DND-41 (cell line): Measurements from ENCODE around the gene U2AF1L4.

Experiments used
- ATAC-seq: fragments of 200-7000 bp; cut with Tn5 transposase; 3 replicates; pipeline ENCODE4 v1.9.1; 2021; ENCODE audit warnings: low read depth; ENCODE audit not compliant: insufficient read depth
- DNase-seq: peaks from one replicate; pipeline ENCODE4 v3.0.0-alpha.2; 2020
- H2AFZ ChIP-seq: 2 replicates; pipeline ENCODE4 v1.6.0; 2012; ENCODE audit warnings: low read depth, low read length
- H3K27ac ChIP-seq: 2 replicates; pipeline ENCODE4 v1.5.1; 2012; ENCODE audit warnings: low read length, inconsistent platforms
- H3K27me3 ChIP-seq: fragments of 200-600 bp; sonication (generic); 2 replicates; pipeline ENCODE4 v1.6.0; 2012; ENCODE audit warnings: low read length, mild to moderate bottlenecking, inconsistent platforms; ENCODE audit not compliant: insufficient read depth, poor library complexity
- H3K36me3 ChIP-seq: 2 replicates; pipeline ENCODE4 v1.5.1; 2012; ENCODE audit warnings: low read length, inconsistent platforms; ENCODE audit not compliant: insufficient read depth
- H3K4me1 ChIP-seq: 2 replicates; pipeline ENCODE4 v1.5.1; 2012; ENCODE audit warnings: mild to moderate bottlenecking, low read length; ENCODE audit not compliant: insufficient read depth
- H3K4me2 ChIP-seq: 2 replicates; pipeline ENCODE4 v1.6.0; 2012; ENCODE audit warnings: mild to moderate bottlenecking, moderate library complexity, low read length, inconsistent platforms; ENCODE audit not compliant: insufficient read depth
- H3K4me3 ChIP-seq, 2 experiments: fragments of 200-600 bp in 1 of 2; shearing (Covaris generic) in 1 of 2; 2 replicates each; pipeline ENCODE4 v1.5.1; 2012 to 2016; ENCODE audit warnings: inconsistent platforms in 2 of 2, low read length in 2 of 2, mild to moderate bottlenecking in 2 of 2, low read depth in 1 of 2, moderate library complexity in 1 of 2
- H3K79me2 ChIP-seq: 2 replicates; pipeline ENCODE4 v1.6.0; 2012; ENCODE audit warnings: low read length, inconsistent platforms; ENCODE audit not compliant: insufficient read depth
- H3K9ac ChIP-seq: 2 replicates; pipeline ENCODE4 v1.6.0; 2012; ENCODE audit warnings: low read depth, mild to moderate bottlenecking, inconsistent platforms, low read length, moderate library complexity
- H3K9me3 ChIP-seq: 2 replicates; pipeline ENCODE4 v1.5.1; 2012; ENCODE audit warnings: low read length, moderate library complexity, mild to moderate bottlenecking, inconsistent platforms; ENCODE audit not compliant: insufficient read depth, severe bottlenecking
- H4K20me1 ChIP-seq: 2 replicates; pipeline ENCODE4 v1.6.0; 2012; ENCODE audit warnings: low read length; ENCODE audit not compliant: insufficient read depth
- CTCF ChIP-seq: IDR thresholded peaks from 2 replicates; pipeline ENCODE4 v1.5.1; 2012; ENCODE audit warnings: borderline replicate concordance, low read length, moderate library complexity, mild to moderate bottlenecking; ENCODE audit not compliant: poor library complexity, severe bottlenecking; ENCODE audit errors: extremely low read depth
- EZH2 ChIP-seq: IDR thresholded peaks from 3 replicates; pipeline ENCODE4 v1.6.1; 2012; ENCODE audit warnings: borderline replicate concordance, low read depth, mild to moderate bottlenecking, moderate library complexity, low read length, inconsistent platforms; ENCODE audit not compliant: severe bottlenecking

The U2AF1L4 gene

GRCh38 chr19:35743640-35744429 is 1.4 kb downstream of the U2AF1L4 start:
- Histone ChIP-seq H3K4me3 (peak overlapping the region in 1 of 2 experiments; percentile 64; a peak in 2 of 4 replicates), H3K9ac (peak overlapping the region; percentile 94), H3K36me3 (peaks cover 18% of the 10 kb centered on the region), H4K20me1 (no peaks in the 10 kb centered on the region), H3K4me2 (peak overlapping the region; percentile 99), H3K4me1 (peaks cover 74% of the 10 kb centered on the region), H3K79me2 (peaks cover 32% of the 10 kb centered on the region), H3K27me3 (no peaks in the 10 kb centered on the region), H3K9me3 (no peaks in the 10 kb centered on the region), H3K27ac (peak overlapping the region; percentile 97), H2AFZ (no peak overlapping the region)
- DNase-seq (no peak), ATAC-seq (no peak)
- TF ChIP-seq EZH2 (no peak), CTCF (no peak)

- Histone ChIP-seq H3K9me3 (no peaks in the 10 kb centered on the region), H3K36me3 (peaks cover 32% of the 10 kb centered on the region), H3K79me2 (peaks cover 27% of the 10 kb centered on the region), H3K4me2 (peak within 1 kb of the TSS; percentile 99), H3K27ac (no peak within 1 kb of the TSS), H3K27me3 (no peaks in the 10 kb centered on the region), H3K4me3 (peak within 1 kb of the TSS in 1 of 2 experiments; percentile 88; a peak in 1 of 4 replicates), H3K4me1 (peaks cover 64% of the 10 kb centered on the region), H3K9ac (peak within 1 kb of the TSS; percentile 68), H4K20me1 (0 out of 2 replicates have a peak, but pooled peaks cover 3% of the 10 kb centered on the region), H2AFZ (no peak within 1 kb of the TSS)
- no peak for TF ChIP-seq EZH2
- TF ChIP-seq CTCF, result no peak
- ATAC-seq, result no peak
- DNase-seq, result no peak
These were observed 3.0 kb downstream of the U2AF1L4 start, which contains the start of gene IGFLR1 for GRCh38 chr19:35742121-35742724. IGFLR1 (minus strand) TSS chr19:35742452; CDS start chr19:35741180, 1,272 bp downstream.

- peaks cover 40% of the 10 kb centered on the region for H3K36me3 ChIP-seq
- peak overlapping the region; percentile 68 for H3K9ac ChIP-seq
These were observed 4.1 kb downstream of the U2AF1L4 start for GRCh38 chr19:35741203-35741515.

More at GRCh38 chr19:35741203-35741515, 4.1 kb downstream of the U2AF1L4 start:
- peak overlapping the region; percentile 85 for H3K27ac ChIP-seq
- H3K4me2 ChIP-seq, result peak overlapping the region; percentile 99
- H3K4me1 ChIP-seq, result peaks cover 53% of the 10 kb centered on the region
- DNase-seq (no peak), ATAC-seq (no peak)
- H3K4me3 ChIP-seq, result peak overlapping the region; percentile 77 to 88; a peak in 3 of 4 replicates
- H3K27me3 ChIP-seq, result no peaks in the 10 kb centered on the region
- H4K20me1 ChIP-seq, result 0 out of 2 replicates have a peak, but pooled peaks cover 6% of the 10 kb centered on the region
- peak overlapping the region; percentile 96 for H2AFZ ChIP-seq
- no peaks in the 10 kb centered on the region for H3K9me3 ChIP-seq
- TF ChIP-seq EZH2, result no peak
- no peak for TF ChIP-seq CTCF
- peaks cover 17% of the 10 kb centered on the region for H3K79me2 ChIP-seq
